Gastroesophageal sphincter (tissue), 4 donors: ENCODE data around the gene SLFN11. TPM values are rescaled to one million over a fixed set of nuclear protein-coding genes. Genes with fewer than 3 reads are reported as not detected.
"Not testable (repeated sequence)": the region's sequence is repeated elsewhere in the genome, so short reads cannot be mapped to it uniquely, and the experiment has no call there.

Source experiments
- ATAC-seq: fragments of 150-250 bp; one replicate; pipeline ENCODE4 v1.9.1; 2016; ENCODE audit warnings: mild to moderate bottlenecking, moderate library complexity
- H3K27ac ChIP-seq, 4 donors: fragments of 200-600 bp; sonication (generic) in 3 of 4; 1 replicate in 3 of 4; 2 replicates in 1 of 4; pipeline ENCODE4 v1.5.1; 2016 to 2019
- H3K27me3 ChIP-seq: fragments of 200-600 bp; sonication (generic); one replicate; pipeline ENCODE4 v1.5.1; 2019
- H3K36me3 ChIP-seq, 2 donors: fragments of 200-600 bp; sonication (generic); one replicate each; pipeline ENCODE4 v1.5.1; 2019; ENCODE audit warnings: control low read depth in 1 of 2
- H3K4me1 ChIP-seq, 3 donors: fragments of 200-600 bp; sonication (generic); 1 replicate in 2 of 3; 2 replicates in 1 of 3; pipeline ENCODE4 v1.5.1; 2016 to 2019; ENCODE audit warnings: control low read depth in 2 of 3
- H3K4me3 ChIP-seq, 2 donors: fragments of 200-600 bp; sonication (generic); one replicate each; pipeline ENCODE4 v1.5.1; 2019; ENCODE audit warnings: mild to moderate bottlenecking in 1 of 2, moderate library complexity in 1 of 2
- H3K9me3 ChIP-seq, 3 donors: fragments of 200-600 bp; sonication (generic); one replicate each; pipeline ENCODE4 v1.5.1; 2017 to 2019; ENCODE audit warnings: control low read depth in 2 of 3
- EP300 ChIP-seq: sonication (generic); formaldehyde crosslinking; IDR thresholded peaks from one replicate; pipeline ENCODE4 v1.6.1; 2017; ENCODE audit warnings: antibody characterized with exemption, mild to moderate bottlenecking
- POLR2A ChIP-seq, 2 donors: fragments of 450-650 bp; IDR thresholded peaks; one replicate each; pipeline ENCODE4 v1.6.1; 2017; ENCODE audit warnings: antibody characterized with exemption in 2 of 2, mild to moderate bottlenecking in 2 of 2, moderate library complexity in 1 of 2
- POLR2AphosphoS5 ChIP-seq: sonication (generic); formaldehyde crosslinking; IDR thresholded peaks from one replicate; pipeline ENCODE4 v1.6.1; 2017; ENCODE audit warnings: antibody characterized with exemption
- WGBS, 2 donors: methylation state at CpG; one replicate each; pipeline ENCODE4 v1.1.5; 2018; ENCODE audit warnings: low coverage in 1 of 2; 5-methylcytosine and 5-hydroxymethylcytosine counted together
- total RNA-seq, 4 donors: library from RNA; depleted of rRNA; stranded (reverse); fragments of >200 nt; gene quantifications; one replicate each; pipeline ENCODE4 v1.1.0, GENCODE V29; 2016
- TF ChIP-seq, protein P1 (sequence below), 4 experiments: fragments of 200-600 bp in 2 of 4; fragments of 450-650 bp in 2 of 4; sonication (generic) in 1 of 4; IDR thresholded peaks; one replicate each; pipeline ENCODE4 v1.5.1; 2017 to 2019; ENCODE audit warnings: antibody characterized with exemption in 4 of 4, mild to moderate bottlenecking in 2 of 4, moderate library complexity in 2 of 4

Gene SLFN11, protein sequence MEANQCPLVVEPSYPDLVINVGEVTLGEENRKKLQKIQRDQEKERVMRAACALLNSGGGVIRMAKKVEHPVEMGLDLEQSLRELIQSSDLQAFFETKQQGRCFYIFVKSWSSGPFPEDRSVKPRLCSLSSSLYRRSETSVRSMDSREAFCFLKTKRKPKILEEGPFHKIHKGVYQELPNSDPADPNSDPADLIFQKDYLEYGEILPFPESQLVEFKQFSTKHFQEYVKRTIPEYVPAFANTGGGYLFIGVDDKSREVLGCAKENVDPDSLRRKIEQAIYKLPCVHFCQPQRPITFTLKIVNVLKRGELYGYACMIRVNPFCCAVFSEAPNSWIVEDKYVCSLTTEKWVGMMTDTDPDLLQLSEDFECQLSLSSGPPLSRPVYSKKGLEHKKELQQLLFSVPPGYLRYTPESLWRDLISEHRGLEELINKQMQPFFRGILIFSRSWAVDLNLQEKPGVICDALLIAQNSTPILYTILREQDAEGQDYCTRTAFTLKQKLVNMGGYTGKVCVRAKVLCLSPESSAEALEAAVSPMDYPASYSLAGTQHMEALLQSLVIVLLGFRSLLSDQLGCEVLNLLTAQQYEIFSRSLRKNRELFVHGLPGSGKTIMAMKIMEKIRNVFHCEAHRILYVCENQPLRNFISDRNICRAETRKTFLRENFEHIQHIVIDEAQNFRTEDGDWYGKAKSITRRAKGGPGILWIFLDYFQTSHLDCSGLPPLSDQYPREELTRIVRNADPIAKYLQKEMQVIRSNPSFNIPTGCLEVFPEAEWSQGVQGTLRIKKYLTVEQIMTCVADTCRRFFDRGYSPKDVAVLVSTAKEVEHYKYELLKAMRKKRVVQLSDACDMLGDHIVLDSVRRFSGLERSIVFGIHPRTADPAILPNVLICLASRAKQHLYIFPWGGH
- total RNA-seq = 10 to 100 TPM; 17.1 to 25.7 (median 22.2) TPM

DNA sequence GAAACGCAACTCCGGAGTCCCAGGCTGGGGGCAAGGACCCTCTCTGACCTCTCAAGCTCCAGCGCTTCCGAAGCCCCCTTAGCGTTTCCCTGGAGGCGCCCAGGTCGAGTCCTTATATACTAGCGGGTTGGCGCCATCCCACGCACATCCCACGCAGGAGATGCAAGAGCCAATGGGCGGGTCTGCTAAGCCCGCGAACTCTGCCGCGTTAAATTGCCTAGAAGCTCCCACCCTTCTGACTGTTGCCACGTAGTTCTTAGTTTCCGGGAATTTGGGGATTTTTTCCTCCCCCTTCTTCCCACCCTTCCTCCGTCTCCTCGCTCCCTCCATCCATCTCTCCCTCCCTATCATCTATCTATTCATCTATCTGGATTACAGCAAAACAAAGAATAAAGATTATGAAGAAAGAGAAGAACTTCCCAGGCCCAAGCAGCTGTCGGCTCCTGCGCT is at the start of gene SLFN11:
TSS of gene SLFN11 (minus strand) at position 88 of the 450 bp plus-strand sequence. CDS start 9,814 bp downstream, outside the sequence.
- TF ChIP-seq, protein P1, sequence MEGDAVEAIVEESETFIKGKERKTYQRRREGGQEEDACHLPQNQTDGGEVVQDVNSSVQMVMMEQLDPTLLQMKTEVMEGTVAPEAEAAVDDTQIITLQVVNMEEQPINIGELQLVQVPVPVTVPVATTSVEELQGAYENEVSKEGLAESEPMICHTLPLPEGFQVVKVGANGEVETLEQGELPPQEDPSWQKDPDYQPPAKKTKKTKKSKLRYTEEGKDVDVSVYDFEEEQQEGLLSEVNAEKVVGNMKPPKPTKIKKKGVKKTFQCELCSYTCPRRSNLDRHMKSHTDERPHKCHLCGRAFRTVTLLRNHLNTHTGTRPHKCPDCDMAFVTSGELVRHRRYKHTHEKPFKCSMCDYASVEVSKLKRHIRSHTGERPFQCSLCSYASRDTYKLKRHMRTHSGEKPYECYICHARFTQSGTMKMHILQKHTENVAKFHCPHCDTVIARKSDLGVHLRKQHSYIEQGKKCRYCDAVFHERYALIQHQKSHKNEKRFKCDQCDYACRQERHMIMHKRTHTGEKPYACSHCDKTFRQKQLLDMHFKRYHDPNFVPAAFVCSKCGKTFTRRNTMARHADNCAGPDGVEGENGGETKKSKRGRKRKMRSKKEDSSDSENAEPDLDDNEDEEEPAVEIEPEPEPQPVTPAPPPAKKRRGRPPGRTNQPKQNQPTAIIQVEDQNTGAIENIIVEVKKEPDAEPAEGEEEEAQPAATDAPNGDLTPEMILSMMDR (IDR thresholded peaks at IDR 0.05) = no peak
- TF ChIP-seq EP300 (no peak), POLR2AphosphoS5 (peak; percentile 91), POLR2A (IDR thresholded peaks at IDR 0.05) (peak; percentile 84 to 86)

DNA sequence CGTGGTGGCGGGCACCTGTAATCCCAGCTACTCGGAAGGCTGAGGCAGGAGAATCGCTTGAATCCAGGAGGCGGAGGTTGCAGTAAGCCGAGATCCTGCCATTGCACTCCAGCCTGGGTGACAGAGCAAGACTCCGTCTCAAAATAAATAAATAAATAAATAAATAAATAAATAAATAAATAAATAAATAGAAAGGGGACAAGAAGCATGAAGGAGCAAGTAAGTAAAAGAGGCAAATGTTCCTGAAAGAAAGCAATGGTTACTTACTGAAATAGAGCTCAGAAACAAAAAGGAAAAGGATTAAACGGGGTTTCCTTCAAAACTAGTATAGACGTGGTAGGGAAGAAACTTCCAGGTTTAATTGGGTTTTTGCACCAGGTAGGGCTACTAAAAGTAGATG is 47.6 kb upstream of the SLFN11 start:
- H3K9me3 ChIP-seq, ATAC-seq, H3K27me3 ChIP-seq, H3K4me3 ChIP-seq, H3K4me1 ChIP-seq, H3K27ac ChIP-seq: not testable (repeated sequence)
- 91 to 100% methylated on average over 2 to 9 of the region's 9 CpGs for WGBS, 2 donors
- peaks cover 0 to 37% of the 10 kb centered on the region in 2 donors for H3K36me3 ChIP-seq

More for the DNA sequence above, at the start of gene SLFN11:
- peaks cover 0 to 3% of the 10 kb centered on the region in 2 donors for H3K36me3 ChIP-seq
- peaks cover 0 to 9% (median 0%) of the 10 kb centered on the region in 3 donors for H3K9me3 ChIP-seq
- peak; percentile 94 for ATAC-seq
- peak within 1 kb of the TSS; percentile 36 to 62 for H3K4me3 ChIP-seq
- 0% methylated on average over 4 to 12 of the region's 22 CpGs for WGBS, 2 donors
- peaks cover 0 to 32% (median 5%) of the 10 kb centered on the region in 3 donors for H3K4me1 ChIP-seq
- peak within 1 kb of the TSS; percentile 56 to 93 (median 87) for H3K27ac ChIP-seq
- peaks cover 34% of the 10 kb centered on the region for H3K27me3 ChIP-seq

DNA sequence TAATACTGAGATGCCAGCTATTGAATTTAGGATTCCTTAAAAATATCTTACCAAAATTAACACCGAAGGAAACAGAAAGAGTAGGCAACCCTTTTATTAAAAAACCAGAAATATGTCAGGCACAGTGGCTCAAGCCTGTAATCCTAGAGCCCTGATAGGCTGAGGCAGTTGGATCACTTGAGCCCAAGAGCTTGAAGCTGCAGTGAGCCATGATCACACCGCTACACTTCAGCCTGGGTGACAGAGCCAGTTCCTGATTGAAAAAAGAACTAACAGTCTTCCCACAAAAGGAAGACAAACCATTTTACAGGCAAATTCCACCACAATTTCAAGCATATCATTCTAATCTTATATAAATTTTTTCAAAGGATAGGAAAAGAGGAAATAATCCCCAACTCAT is 43.2 kb upstream of the SLFN11 start:
- Histone ChIP-seq H3K27ac (no peak overlapping the region), H3K9me3 (peaks cover 0 to 21% (median 0%) of the 10 kb centered on the region in 3 donors), H3K27me3 (no peaks in the 10 kb centered on the region), H3K4me1 (no peaks in the 10 kb centered on the region), H3K36me3 (peaks cover 0 to 51% of the 10 kb centered on the region in 2 donors), H3K4me3 (no peak overlapping the region)
- TF ChIP-seq POLR2AphosphoS5 = no peak
- TF ChIP-seq EP300 = no peak
- TF ChIP-seq, protein P1 (IDR thresholded peaks at IDR 0.05) = no peak
- no peak for TF ChIP-seq POLR2A (IDR thresholded peaks at IDR 0.05)
- 93 to 100% methylated on average over 2 of the region's 2 CpGs for WGBS, 2 donors
- ATAC-seq = no peak

DNA sequence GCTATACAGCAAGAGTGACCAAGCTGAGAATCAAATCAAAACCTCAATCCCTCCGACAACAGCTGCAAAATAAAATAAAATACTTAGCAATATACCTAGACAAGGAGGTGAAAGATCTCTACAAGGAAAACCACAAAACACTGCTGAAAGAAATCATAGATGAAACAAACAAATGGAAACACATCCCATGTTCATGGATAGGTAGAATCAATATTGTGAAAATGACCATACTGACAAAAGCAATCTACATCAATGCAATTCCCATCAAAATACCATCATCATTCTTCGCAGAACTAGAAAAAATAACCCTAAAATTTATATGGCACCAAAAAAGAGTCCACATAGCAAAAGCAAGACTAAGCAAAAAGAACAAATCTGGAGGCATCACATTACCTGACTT is 41.3 kb upstream of the SLFN11 start:
- 86 to 90% methylated on average over 2 of the region's 2 CpGs for WGBS, 2 donors
- not testable (repeated sequence) for H3K27me3 ChIP-seq, H3K4me1 ChIP-seq, ATAC-seq, H3K4me3 ChIP-seq, H3K27ac ChIP-seq
- peaks cover 0 to 64% of the 10 kb centered on the region in 2 donors for H3K36me3 ChIP-seq
- peaks cover 0 to 21% (median 0%) of the 10 kb centered on the region in 3 donors for H3K9me3 ChIP-seq

DNA sequence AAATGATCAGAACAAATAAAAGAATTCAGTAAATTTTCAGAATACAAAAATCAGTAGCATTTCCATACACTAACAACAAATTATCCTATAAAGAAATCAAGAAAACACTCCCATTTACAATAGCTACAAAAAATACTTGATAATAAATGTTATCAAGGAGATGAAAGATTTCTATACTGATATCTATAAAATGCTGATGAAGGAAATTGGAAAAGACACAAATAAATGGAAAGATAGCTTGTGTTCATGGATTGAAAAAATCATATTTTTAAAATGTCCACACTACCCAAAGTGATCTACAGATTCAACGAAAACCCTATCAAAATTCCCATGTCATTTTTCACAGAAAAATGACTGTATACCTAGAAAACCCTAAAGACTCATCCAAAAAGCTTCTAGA is 40.8 kb upstream of the SLFN11 start:
- no peak for ATAC-seq
- H3K4me1 ChIP-seq = no peaks in the 10 kb centered on the region
- 88% methylated on average over 1 of the region's 1 CpG; no CpG with 5 or more reads in 1 of the 2 donors for WGBS, 2 donors
- H3K27ac ChIP-seq = no peak overlapping the region
- H3K9me3 ChIP-seq = peaks cover 0 to 21% (median 0%) of the 10 kb centered on the region in 3 donors
- no peak overlapping the region for H3K4me3 ChIP-seq
- H3K27me3 ChIP-seq = no peaks in the 10 kb centered on the region
- TF ChIP-seq POLR2A (IDR thresholded peaks at IDR 0.05) (no peak), POLR2AphosphoS5 (no peak)
- TF ChIP-seq, protein P1 (IDR thresholded peaks at IDR 0.05) = no peak
- H3K36me3 ChIP-seq = peaks cover 0 to 61% of the 10 kb centered on the region in 2 donors
